ENCODE data around the gene KCNN2. TPM values are rescaled to one million over a fixed set of nuclear protein-coding genes. Genes with fewer than 3 reads are reported as not detected.

The KCNN2 gene
- total and polyA plus RNA-seq, 2 of the 8 experiments (the other 6 are each of a cell fraction or from before 2014, with no cell fraction given), result 13.1 to 18.6 TPM

DNA sequence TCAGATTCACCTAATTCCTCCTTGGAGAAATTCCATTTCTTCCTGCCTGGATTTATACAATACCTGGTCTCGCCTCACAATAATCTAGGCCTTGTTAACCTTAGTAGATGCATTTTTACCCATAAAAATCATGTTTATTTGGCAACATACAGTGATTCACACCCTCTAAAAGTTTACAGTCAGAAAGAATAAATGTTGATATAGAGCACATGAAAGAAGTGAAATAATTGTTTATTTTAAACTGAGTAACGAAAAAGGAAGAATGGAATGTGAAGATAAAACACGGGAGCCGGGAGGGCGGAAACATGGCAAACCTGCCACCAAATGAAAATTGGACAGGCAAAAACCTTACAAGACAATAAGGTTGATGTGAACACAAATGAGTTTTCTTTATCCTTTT, 28.9 kb upstream of the KCNN2 start:
- H2BK20ac ChIP-seq (ENCODE audit: low read length), result no peak overlapping the region
- no peak overlapping the region for H3K4me3 ChIP-seq (ENCODE audit: extremely low read depth in 1 of 4, insufficient read depth in 2 of 4, low read depth in 3 of 4, low read length in 4 of 4)
- no peak overlapping the region for H3K9ac ChIP-seq (replicated peaks in 1 of 4; ENCODE audit: extremely low read depth in 1 of 4, low read depth in 3 of 4, low read length in 3 of 4)
- WGBS, 2 experiments (ENCODE audit: extremely low coverage in 1 of 2, insufficient coverage in 1 of 2, insufficient read length in 1 of 2, insufficient replicate concordance in 2 of 2, low coverage in 1 of 2, low lambda C conversion rate in 2 of 2, missing lambda C conversion rate in 1 of 2), result 90 to 100% methylated on average over 1 to 5 of the region's 5 CpGs
- no peaks in the 10 kb centered on the region for H3K4me1 ChIP-seq (replicated peaks in 1 of 4; ENCODE audit: control insufficient read depth in 3 of 4, insufficient read depth in 4 of 4, low read length in 3 of 4)
- no peaks in the 10 kb centered on the region for H3K79me2 ChIP-seq (ENCODE audit: control insufficient read depth in 1 of 2, insufficient read depth in 2 of 2, low read length in 2 of 2)
- no peak overlapping the region for H2BK5ac ChIP-seq (ENCODE audit: low read depth, low read length)
- H2AFZ ChIP-seq (ENCODE audit: low read length), result no peak overlapping the region
- FAIRE-seq, result no peak
- DNase-seq (ENCODE audit: low read depth in 1 of 2, low spot score in 2 of 2), result no peak
- no peak overlapping the region for H3K18ac ChIP-seq (ENCODE audit: extremely low read depth, low read length)
- H3K27ac ChIP-seq (ENCODE audit: low read depth, low read length), result no peak overlapping the region
- H2AK5ac ChIP-seq (ENCODE audit: low read depth, low read length), result no peak overlapping the region
- no peaks in the 10 kb centered on the region for H3K36me3 ChIP-seq (ENCODE audit: control insufficient read depth in 2 of 4, insufficient read depth in 4 of 4, low read length in 3 of 4)
- H2BK15ac ChIP-seq (ENCODE audit: low read length), result no peak overlapping the region
- no peak overlapping the region for H3K23ac ChIP-seq (ENCODE audit: insufficient read length)
- no peak overlapping the region for H4K8ac ChIP-seq (ENCODE audit: extremely low read depth, insufficient read depth, low read length)
- CTCF ChIA-PET (ENCODE audit: partially characterized antibody), result no interaction called here
- H4K5ac ChIP-seq (ENCODE audit: insufficient read length, low read depth, low read length), result no peak overlapping the region
- no peak overlapping the region for H2BK12ac ChIP-seq (ENCODE audit: low read depth, low read length)
- H3K23me2 ChIP-seq (ENCODE audit: low read depth, low read length), result no peaks in the 10 kb centered on the region
- POLR2A ChIA-PET (ENCODE audit: partially characterized antibody), result no interaction called here
- no peaks in the 10 kb centered on the region for H3K79me1 ChIP-seq (ENCODE audit: low read depth, low read length)
- H4K20me1 ChIP-seq (replicated peaks in 1 of 2; ENCODE audit: control insufficient read depth in 1 of 2, insufficient read depth in 2 of 2, low read length in 2 of 2), result no peaks in the 10 kb centered on the region
- no peaks in the 10 kb centered on the region for H3K27me3 ChIP-seq (replicated peaks in 1 of 4; ENCODE audit: control insufficient read depth in 3 of 4, extremely low read depth in 1 of 4, insufficient read depth in 3 of 4, low read length in 3 of 4)
- no peak overlapping the region for H3K56ac ChIP-seq (replicated peaks; ENCODE audit: insufficient read length, low read depth, low read length)
- no peak overlapping the region for H3K4ac ChIP-seq (replicated peaks; ENCODE audit: insufficient read length, low read depth, low read length)
- H3K4me2 ChIP-seq (ENCODE audit: insufficient read depth in 1 of 2, low read depth in 2 of 2, low read length in 2 of 2), result no peak overlapping the region
- H3K14ac ChIP-seq (ENCODE audit: insufficient read length), result no peak overlapping the region
- H3K9me3 ChIP-seq (ENCODE audit: insufficient read depth in 2 of 2, low read depth in 1 of 2, low read length in 1 of 2), result no peaks in the 10 kb centered on the region
- H4K91ac ChIP-seq (replicated peaks; ENCODE audit: insufficient read length, low read length), result no peak overlapping the region
- H2BK120ac ChIP-seq (replicated peaks; ENCODE audit: low read depth, low read length), result no peak overlapping the region
- TF ChIP-seq, protein P1, sequence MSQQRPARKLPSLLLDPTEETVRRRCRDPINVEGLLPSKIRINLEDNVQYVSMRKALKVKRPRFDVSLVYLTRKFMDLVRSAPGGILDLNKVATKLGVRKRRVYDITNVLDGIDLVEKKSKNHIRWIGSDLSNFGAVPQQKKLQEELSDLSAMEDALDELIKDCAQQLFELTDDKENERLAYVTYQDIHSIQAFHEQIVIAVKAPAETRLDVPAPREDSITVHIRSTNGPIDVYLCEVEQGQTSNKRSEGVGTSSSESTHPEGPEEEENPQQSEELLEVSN (IDR thresholded peaks at IDR 0.05), result no peak
- TF ChIP-seq YY1 (IDR thresholded peaks at IDR 0.05; ENCODE audit: low read depth, low read length), result no peak
- TF ChIP-seq SIN3A (conservative IDR thresholded peaks at IDR 0.05 in 1 of 2, IDR thresholded peaks at IDR 0.05 in 1 of 2; ENCODE audit: low read depth in 1 of 2, low read length in 2 of 2), result no peak
- TF ChIP-seq TAF7 (optimal IDR thresholded peaks at IDR 0.05; ENCODE audit: borderline replicate concordance, low read depth, low read length), result no peak
- TF ChIP-seq POLR2AphosphoS5 (IDR thresholded peaks at IDR 0.05; ENCODE audit: low read depth, low read length), result no peak
- no peak for TF ChIP-seq CTBP2 (IDR thresholded peaks at IDR 0.05; ENCODE audit: borderline replicate concordance, insufficient read depth, insufficient read length, low read length)
- no peak for TF ChIP-seq EP300 (IDR thresholded peaks at IDR 0.05; ENCODE audit: borderline replicate concordance in 1 of 2, low read depth in 2 of 2, low read length in 2 of 2)
- no peak for TF ChIP-seq JUN (IDR thresholded peaks at IDR 0.05; ENCODE audit: low read depth, low read length)
- no peak for TF ChIP-seq CHD1 (IDR thresholded peaks at IDR 0.05; ENCODE audit: low read depth, low read length)
- TF ChIP-seq CBX8 (IDR thresholded peaks at IDR 0.05; ENCODE audit: borderline replicate concordance, low read depth, low read length), result no peak
- no peak for TF ChIP-seq TBP (IDR thresholded peaks at IDR 0.05; ENCODE audit: low read depth, low read length)
- no peak for TF ChIP-seq SP2 (IDR thresholded peaks at IDR 0.05; ENCODE audit: low read length)
- TF ChIP-seq KDM5A (IDR thresholded peaks at IDR 0.05; ENCODE audit: low read length), result no peak
- no peak for TF ChIP-seq POU5F1 (IDR thresholded peaks at IDR 0.05; ENCODE audit: low read depth, low read length)
- TF ChIP-seq ZNF274 (IDR thresholded peaks at IDR 0.05; ENCODE audit: borderline replicate concordance, extremely low read depth, low read length), result no peak
